Smooth muscle cell (in vitro differentiated cells): ENCODE measurements around the gene AKAP13. TPM values are rescaled to one million over a fixed set of nuclear protein-coding genes. Genes with fewer than 3 reads are reported as not detected.

Source experiments
- DNase-seq: peaks from one replicate; lab custom pipeline; 2025; ENCODE audit not compliant: unreplicated experiment; lab: John Stamatoyannopoulos, UW
- H2AFZ ChIP-seq: fragments of 200-600 bp; sonication (generic); 2 replicates; pipeline ENCODE4 v1.6.0; 2016; ENCODE audit warnings: antibody characterized with exemption, low read depth, mild to moderate bottlenecking
- H3F3A ChIP-seq: fragments of 200-600 bp; sonication (generic); 2 replicates; pipeline ENCODE4 v1.6.0; 2017; ENCODE audit warnings: antibody characterized with exemption, low read depth
- H3K27ac ChIP-seq: fragments of 200-600 bp; sonication (generic); 2 replicates; pipeline ENCODE4 v1.5.1; 2016; ENCODE audit warnings: low read depth, mild to moderate bottlenecking
- H3K27me3 ChIP-seq: fragments of 200-600 bp; sonication (generic); 2 replicates; pipeline ENCODE4 v1.6.1; 2016; ENCODE audit warnings: low read depth, mild to moderate bottlenecking
- H3K36me3 ChIP-seq: fragments of 200-600 bp; sonication (generic); 2 replicates; pipeline ENCODE4 v1.5.1; 2016; ENCODE audit warnings: low read depth
- H3K4me1 ChIP-seq: fragments of 200-600 bp; sonication (generic); 2 replicates; pipeline ENCODE4 v1.5.1; 2016; ENCODE audit warnings: low read depth
- H3K4me2 ChIP-seq: fragments of 200-600 bp; sonication (generic); 2 replicates; pipeline ENCODE4 v1.6.0; 2016; ENCODE audit warnings: mild to moderate bottlenecking
- H3K4me3 ChIP-seq: fragments of 200-600 bp; sonication (generic); 2 replicates; pipeline ENCODE4 v1.5.1; 2016; ENCODE audit warnings: mild to moderate bottlenecking
- H3K79me2 ChIP-seq: fragments of 200-600 bp; sonication (generic); 2 replicates; pipeline ENCODE4 v1.6.0; 2016; ENCODE audit warnings: low read depth, mild to moderate bottlenecking
- H3K9ac ChIP-seq: fragments of 200-600 bp; sonication (generic); 2 replicates; pipeline ENCODE4 v1.6.0; 2016; ENCODE audit warnings: low read depth
- H3K9me3 ChIP-seq: fragments of 200-600 bp; sonication (generic); replicated peaks from 2 replicates; pipeline ENCODE4 v1.5.1; 2016; ENCODE audit warnings: low read depth
- H4K20me1 ChIP-seq: fragments of 200-600 bp; sonication (generic); 2 replicates; pipeline ENCODE4 v1.6.0; 2016; ENCODE audit warnings: low read depth
- WGBS: methylation state at CpG from one replicate; pipeline ENCODE4 v1.1.7; 2016; ENCODE audit warnings: low lambda C conversion rate; 5-methylcytosine and 5-hydroxymethylcytosine counted together
- polyA plus RNA-seq: library from polyadenylated mRNA; unstranded; fragments of >200 nt; fragmentation: Nextera tagmentation; extraction: Ambion mirVana; gene quantifications from 2 replicates; pipeline ENCODE4 v1.2.1, GENCODE V29; 2016
- total RNA-seq: library from RNA; depleted of rRNA; stranded (reverse); fragments of >200 nt; gene quantifications from 2 replicates; pipeline ENCODE4 v1.2.3, GENCODE V29; 2014
- TF ChIP-seq, protein P1 (sequence below): fragments of 200-600 bp; sonication (generic); IDR thresholded peaks from 2 replicates; pipeline ENCODE4 v1.5.1; 2017; ENCODE audit warnings: borderline replicate concordance, mild to moderate bottlenecking, antibody characterized with exemption; ENCODE audit not compliant: insufficient read depth, poor library complexity, severe bottlenecking

Gene AKAP13
- total and polyA plus RNA-seq, 2 experiments from 2014 or later: 43.3 to 63.5 TPM

DNA sequence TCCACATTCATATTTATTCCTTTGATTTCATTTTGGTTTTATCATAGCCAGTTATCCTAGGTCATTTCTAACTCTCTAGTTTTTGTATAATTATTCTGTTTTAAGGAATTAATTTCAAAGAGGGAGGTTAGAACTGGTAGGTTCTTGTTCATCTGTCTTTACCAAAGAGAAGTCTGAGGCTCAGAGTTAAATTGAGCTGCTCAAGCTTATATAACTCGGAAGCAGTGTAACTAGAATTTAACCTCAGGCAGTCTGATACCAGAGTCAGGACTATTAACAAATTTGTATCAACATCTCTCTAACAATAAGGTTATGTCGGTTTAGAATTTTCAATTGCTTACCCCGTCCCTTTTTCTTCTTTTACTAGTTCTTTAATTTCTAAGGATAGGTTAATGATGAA, 84.1 kb downstream of the AKAP13 start:
- peaks cover 21% of the 10 kb centered on the region for H3K4me1 ChIP-seq
- peaks cover 33% of the 10 kb centered on the region for H4K20me1 ChIP-seq
- H3K4me3 ChIP-seq: no peak overlapping the region
- peak overlapping the region; percentile 60 for H3K4me2 ChIP-seq
- WGBS: 94% methylated on average over 3 of the region's 3 CpGs
- H3F3A ChIP-seq: peaks cover 11% of the 10 kb centered on the region
- H3K9me3 ChIP-seq: no peaks in the 10 kb centered on the region
- no peak for DNase-seq
- TF ChIP-seq, protein P1, sequence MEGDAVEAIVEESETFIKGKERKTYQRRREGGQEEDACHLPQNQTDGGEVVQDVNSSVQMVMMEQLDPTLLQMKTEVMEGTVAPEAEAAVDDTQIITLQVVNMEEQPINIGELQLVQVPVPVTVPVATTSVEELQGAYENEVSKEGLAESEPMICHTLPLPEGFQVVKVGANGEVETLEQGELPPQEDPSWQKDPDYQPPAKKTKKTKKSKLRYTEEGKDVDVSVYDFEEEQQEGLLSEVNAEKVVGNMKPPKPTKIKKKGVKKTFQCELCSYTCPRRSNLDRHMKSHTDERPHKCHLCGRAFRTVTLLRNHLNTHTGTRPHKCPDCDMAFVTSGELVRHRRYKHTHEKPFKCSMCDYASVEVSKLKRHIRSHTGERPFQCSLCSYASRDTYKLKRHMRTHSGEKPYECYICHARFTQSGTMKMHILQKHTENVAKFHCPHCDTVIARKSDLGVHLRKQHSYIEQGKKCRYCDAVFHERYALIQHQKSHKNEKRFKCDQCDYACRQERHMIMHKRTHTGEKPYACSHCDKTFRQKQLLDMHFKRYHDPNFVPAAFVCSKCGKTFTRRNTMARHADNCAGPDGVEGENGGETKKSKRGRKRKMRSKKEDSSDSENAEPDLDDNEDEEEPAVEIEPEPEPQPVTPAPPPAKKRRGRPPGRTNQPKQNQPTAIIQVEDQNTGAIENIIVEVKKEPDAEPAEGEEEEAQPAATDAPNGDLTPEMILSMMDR: no peak
- H2AFZ ChIP-seq: no peak overlapping the region
- H3K36me3 ChIP-seq: no peaks in the 10 kb centered on the region
- no peak overlapping the region for H3K9ac ChIP-seq
- no peaks in the 10 kb centered on the region for H3K27me3 ChIP-seq
- peaks cover 85% of the 10 kb centered on the region for H3K79me2 ChIP-seq
- peak overlapping the region; percentile 58 for H3K27ac ChIP-seq

- no peak overlapping the region for H3K4me3 ChIP-seq
- peaks cover 7% of the 10 kb centered on the region for H3F3A ChIP-seq
- WGBS: 82% methylated on average over 8 of the region's 8 CpGs
- H2AFZ ChIP-seq: no peak overlapping the region
- no peaks in the 10 kb centered on the region for H3K27me3 ChIP-seq
- no peaks in the 10 kb centered on the region for H3K36me3 ChIP-seq
- peaks cover 91% of the 10 kb centered on the region for H3K79me2 ChIP-seq
- no peak for DNase-seq
- H3K4me2 ChIP-seq: no peak overlapping the region
- H3K27ac ChIP-seq: no peak overlapping the region
- H3K4me1 ChIP-seq: peaks cover 29% of the 10 kb centered on the region
- H3K9ac ChIP-seq: no peak overlapping the region
- no peaks in the 10 kb centered on the region for H3K9me3 ChIP-seq
- peaks cover 42% of the 10 kb centered on the region for H4K20me1 ChIP-seq
- TF ChIP-seq, protein P1: no peak
Observed at GRCh38 chr15:85470563-85471271, 90.3 kb downstream of the AKAP13 start.

DNA sequence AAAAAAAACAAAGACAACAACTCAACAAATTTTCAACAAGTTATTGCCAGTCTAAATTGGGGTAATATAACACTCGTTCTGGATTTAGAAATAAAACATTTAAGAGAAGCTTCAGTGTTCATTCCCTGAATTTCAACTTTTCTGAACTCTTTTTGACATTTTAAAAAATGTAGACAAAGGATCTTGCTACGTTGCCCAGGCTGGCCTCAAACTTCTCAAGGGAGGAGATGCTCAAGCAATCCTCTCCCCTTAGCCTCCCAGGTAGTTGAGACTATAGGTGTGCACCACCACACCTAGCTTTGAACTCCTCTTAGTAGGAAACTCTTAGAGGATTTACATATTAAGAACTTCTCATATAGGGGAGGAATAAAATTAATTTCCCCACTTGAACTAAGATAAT, 91.9 kb downstream of the AKAP13 start:
- Histone ChIP-seq H3K4me3 (no peak overlapping the region), H4K20me1 (peaks cover 45% of the 10 kb centered on the region), H3K9ac (no peak overlapping the region), H3F3A (peaks cover 7% of the 10 kb centered on the region), H2AFZ (no peak overlapping the region), H3K9me3 (no peaks in the 10 kb centered on the region), H3K79me2 (peaks cover 98% of the 10 kb centered on the region), H3K27me3 (no peaks in the 10 kb centered on the region), H3K27ac (peak overlapping the region; percentile 67), H3K4me1 (peaks cover 29% of the 10 kb centered on the region), H3K36me3 (no peaks in the 10 kb centered on the region), H3K4me2 (no peak overlapping the region)
- TF ChIP-seq, protein P1: no peak
- 94% methylated on average over 2 of the region's 2 CpGs for WGBS
- no peak for DNase-seq

- Histone ChIP-seq H3K27ac (peak overlapping the region; percentile 67), H4K20me1 (peaks cover 44% of the 10 kb centered on the region), H3K9ac (no peak overlapping the region), H3K9me3 (no peaks in the 10 kb centered on the region), H3F3A (peaks cover 7% of the 10 kb centered on the region), H3K4me1 (peaks cover 38% of the 10 kb centered on the region), H3K27me3 (no peaks in the 10 kb centered on the region), H3K79me2 (peaks cover 98% of the 10 kb centered on the region), H3K4me3 (no peak overlapping the region), H3K4me2 (peak overlapping the region; percentile 28), H3K36me3 (no peaks in the 10 kb centered on the region), H2AFZ (no peak overlapping the region)
- TF ChIP-seq, protein P1: no peak
- no peak for DNase-seq
- 15% methylated on average over 3 of the region's 3 CpGs for WGBS
Observed at GRCh38 chr15:85473455-85473854, 93.1 kb downstream of the AKAP13 start.
